IgD-negative memory B cell (primary cell): ENCODE results near the gene OR52A5. TPM values are rescaled to one million over a fixed set of nuclear protein-coding genes. Genes with fewer than 3 reads are reported as not detected.

ENCODE experiments used
- H3K27ac Mint-ChIP-seq, 3 donors: one replicate each; pipeline ENCODE4 v1.8.0; 2020 to 2022; ENCODE audit warnings: mild to moderate bottlenecking in 3 of 3, mixed read lengths in 3 of 3, moderate library complexity in 1 of 3
- H3K27me3 Mint-ChIP-seq: one replicate; pipeline ENCODE4 v1.8.0; 2021; ENCODE audit warnings: mixed read lengths
- H3K36me3 Mint-ChIP-seq: one replicate; pipeline ENCODE4 v1.8.0; 2020; ENCODE audit warnings: mild to moderate bottlenecking, mixed read lengths
- H3K4me1 Mint-ChIP-seq, 3 donors: one replicate each; pipeline ENCODE4 v1.8.0; 2020 to 2022; ENCODE audit warnings: mixed read lengths in 3 of 3, mild to moderate bottlenecking in 1 of 3
- H3K4me3 Mint-ChIP-seq, 4 donors: one replicate each; pipeline ENCODE4 v1.8.0; 2020 to 2022; ENCODE audit warnings: mild to moderate bottlenecking in 4 of 4, mixed read lengths in 4 of 4, moderate library complexity in 3 of 4
- H3K9me3 Mint-ChIP-seq, 3 donors: one replicate each; pipeline ENCODE4 v1.8.0; 2020 to 2021; ENCODE audit warnings: mixed read lengths in 3 of 3, mild to moderate bottlenecking in 1 of 3
- polyA plus RNA-seq: library from polyadenylated mRNA; unstranded; fragments of 300-500 nt; fragmentation: Illumina TruSeq; gene quantifications from one replicate; pipeline ENCODE4 v1.2.3, GENCODE V29; 2021

Gene OR52A5
- polyA plus RNA-seq, 1 donor from 2014 or later: not detected

- H3K9me3 Mint-ChIP-seq: peaks cover 0 to 1% (median 1%) of the 10 kb centered on the region in 3 donors
- H3K27ac Mint-ChIP-seq: no peak overlapping the region
- no peaks in the 10 kb centered on the region for H3K27me3 Mint-ChIP-seq
- no peaks in the 10 kb centered on the region for H3K36me3 Mint-ChIP-seq
- H3K4me3 Mint-ChIP-seq: no peak overlapping the region
- no peaks in the 10 kb centered on the region for H3K4me1 Mint-ChIP-seq
Observed at GRCh38 chr11:5083602-5084001, 54.6 kb downstream of the OR52A5 start.

- no peaks in the 10 kb centered on the region for H3K36me3 Mint-ChIP-seq
- no peak overlapping the region for H3K27ac Mint-ChIP-seq
Observed at GRCh38 chr11:5081405-5081804, 56.8 kb downstream of the OR52A5 start.

More at GRCh38 chr11:5081405-5081804, 56.8 kb downstream of the OR52A5 start:
- H3K4me1 Mint-ChIP-seq: no peaks in the 10 kb centered on the region
- H3K4me3 Mint-ChIP-seq: no peak overlapping the region
- no peaks in the 10 kb centered on the region for H3K27me3 Mint-ChIP-seq
- H3K9me3 Mint-ChIP-seq: peaks cover 0 to 1% (median 1%) of the 10 kb centered on the region in 3 donors

Other genes with a start within 250 kb of the OR52A5 start
- not detected for gene OR51A7, start 234.6 kb downstream of the OR52A5 start, polyA plus RNA-seq
- gene OR51G2, start 219.0 kb downstream of the OR52A5 start, polyA plus RNA-seq: not detected
- not detected for gene OR51G1, start 214.0 kb downstream of the OR52A5 start, polyA plus RNA-seq
- gene OR51A4, start 190.8 kb downstream of the OR52A5 start, polyA plus RNA-seq: not detected
- gene OR51A2, start 182.6 kb downstream of the OR52A5 start, polyA plus RNA-seq: not detected
- gene OR51L1, start 143.5 kb downstream of the OR52A5 start, polyA plus RNA-seq: not detected
- not detected for gene OR52J3, start 91.8 kb downstream of the OR52A5 start, polyA plus RNA-seq
- not detected for gene OR52E2, start 78.7 kb downstream of the OR52A5 start, polyA plus RNA-seq
- not detected for gene OR52E1, start 68.8 kb downstream of the OR52A5 start, polyA plus RNA-seq
- gene OR52A1, start 16.4 kb upstream of the OR52A5 start, polyA plus RNA-seq: not detected
- not detected for gene OR51V1, start 62.3 kb upstream of the OR52A5 start, polyA plus RNA-seq
- 60.1 TPM for gene HBB, start 88.7 kb upstream of the OR52A5 start, polyA plus RNA-seq
- gene HBD, start 96.1 kb upstream of the OR52A5 start, polyA plus RNA-seq: not detected
- not detected for gene HBG1, start 111.5 kb upstream of the OR52A5 start, polyA plus RNA-seq
- 1.0 TPM for gene HBG2, start 116.4 kb upstream of the OR52A5 start, polyA plus RNA-seq
- not detected for gene HBE1, start 131.6 kb upstream of the OR52A5 start, polyA plus RNA-seq
- gene OR51B4, start 163.6 kb upstream of the OR52A5 start, polyA plus RNA-seq: not detected
- not detected for gene OR51B2, start 185.9 kb upstream of the OR52A5 start, polyA plus RNA-seq
- not detected for gene OR51B5, start 205.2 kb upstream of the OR52A5 start, polyA plus RNA-seq
- not detected for gene OR51B6, start 213.2 kb upstream of the OR52A5 start, polyA plus RNA-seq
- gene OR51M1, start 245.5 kb upstream of the OR52A5 start, polyA plus RNA-seq: not detected